Neuronal stem cell (in vitro differentiated cells): ENCODE measurements around the gene SUCLA2.
"Not testable (repeated sequence)": the region's sequence is repeated elsewhere in the genome, so short reads cannot be mapped to it uniquely, and the experiment has no call there.

Experiments
- DNase-seq: peaks from one replicate; pipeline ENCODE4 v3.0.0-alpha.2; 2013; ENCODE audit warnings: low spot score
- H2AFZ ChIP-seq: one replicate; pipeline ENCODE4 v1.6.1; 2013; ENCODE audit warnings: mild to moderate bottlenecking, low read length, inconsistent platforms
- H2AK5ac ChIP-seq: 2 replicates; pipeline ENCODE4 v1.6.1; 2013; ENCODE audit warnings: low read depth, mild to moderate bottlenecking, inconsistent platforms, low read length, moderate library complexity, mixed read lengths
- H2BK120ac ChIP-seq: 2 replicates; pipeline ENCODE4 v1.6.1; 2013; ENCODE audit warnings: low read depth, mild to moderate bottlenecking, inconsistent platforms, low read length, moderate library complexity, mixed read lengths
- H2BK12ac ChIP-seq: one replicate; pipeline ENCODE4 v1.6.1; 2013; ENCODE audit warnings: low read length, inconsistent platforms
- H2BK15ac ChIP-seq: 2 replicates; pipeline ENCODE4 v1.6.1; 2013; ENCODE audit warnings: mild to moderate bottlenecking, low read length, inconsistent platforms, mixed read lengths
- H2BK5ac ChIP-seq: one replicate; pipeline ENCODE4 v1.6.1; 2013; ENCODE audit warnings: inconsistent platforms, mild to moderate bottlenecking, low read length, moderate library complexity
- H3K14ac ChIP-seq: one replicate; pipeline ENCODE4 v1.6.1; 2013; ENCODE audit warnings: low read length, inconsistent platforms
- H3K18ac ChIP-seq: 2 replicates; pipeline ENCODE4 v1.6.1; 2013; ENCODE audit warnings: low read length, inconsistent platforms
- H3K23ac ChIP-seq: 2 replicates; pipeline ENCODE4 v1.6.1; 2013; ENCODE audit warnings: low read depth, mild to moderate bottlenecking, mixed read lengths, low read length, inconsistent platforms; ENCODE audit not compliant: poor library complexity
- H3K27ac ChIP-seq: replicated peaks from 3 replicates; pipeline ENCODE4 v1.5.1; 2013; ENCODE audit warnings: low read length, inconsistent platforms
- H3K27me3 ChIP-seq, 3 experiments: 2 replicates each; pipeline ENCODE4 v1.6.1; 2013; ENCODE audit warnings: low read length in 3 of 3, mild to moderate bottlenecking in 2 of 3, inconsistent platforms in 1 of 3, low read depth in 1 of 3, mixed read lengths in 1 of 3, moderate library complexity in 1 of 3; ENCODE audit not compliant: control insufficient read depth in 3 of 3, insufficient read depth in 3 of 3
- H3K36me3 ChIP-seq, 2 donors: replicated peaks in 1 of 2; 2 replicates each; pipeline ENCODE4 v1.6.1; 2013; ENCODE audit warnings: low read length in 2 of 2; ENCODE audit not compliant: control insufficient read depth in 2 of 2, insufficient read depth in 2 of 2
- H3K4ac ChIP-seq: 2 replicates; pipeline ENCODE4 v1.6.1; 2013; ENCODE audit warnings: inconsistent platforms, mild to moderate bottlenecking, low read length, moderate library complexity
- H3K4me1 ChIP-seq, 2 donors: 1 replicate in 1 of 2; 2 replicates in 1 of 2; pipeline ENCODE4 v1.6.1; 2013; ENCODE audit warnings: low read length in 2 of 2, low read depth in 1 of 2; ENCODE audit not compliant: control insufficient read depth in 2 of 2, insufficient read depth in 1 of 2
- H3K4me2 ChIP-seq: one replicate; pipeline ENCODE4 v1.6.1; 2013; ENCODE audit warnings: mild to moderate bottlenecking, low read length, inconsistent platforms; ENCODE audit not compliant: insufficient read depth, poor library complexity, severe bottlenecking
- H3K4me3 ChIP-seq, 2 donors: 2 replicates each; pipeline ENCODE4 v1.5.1; 2013; ENCODE audit warnings: low read length in 2 of 2, mild to moderate bottlenecking in 2 of 2, inconsistent platforms in 1 of 2, moderate library complexity in 1 of 2
- H3K79me1 ChIP-seq: one replicate; pipeline ENCODE4 v1.6.1; 2013; ENCODE audit warnings: low read depth, mild to moderate bottlenecking, inconsistent platforms, low read length, moderate library complexity
- H3K9ac ChIP-seq: one replicate; pipeline ENCODE4 v1.6.1; 2013; ENCODE audit warnings: mild to moderate bottlenecking, low read depth, low read length, inconsistent platforms; ENCODE audit not compliant: poor library complexity
- H3K9me3 ChIP-seq, 2 donors: replicated peaks in 1 of 2; 2 replicates each; pipeline versions ENCODE3 to v1.6.1; 2013; ENCODE audit warnings: low read length in 2 of 2, mild to moderate bottlenecking in 2 of 2, inconsistent platforms in 1 of 2, low read depth in 1 of 2, mixed read lengths in 1 of 2, moderate library complexity in 1 of 2; ENCODE audit not compliant: control insufficient read depth in 2 of 2, insufficient read depth in 1 of 2
- H4K8ac ChIP-seq: one replicate; pipeline ENCODE4 v1.6.1; 2013; ENCODE audit warnings: low read depth, mild to moderate bottlenecking, inconsistent platforms, low read length, moderate library complexity
- H4K91ac ChIP-seq: one replicate; pipeline ENCODE4 v1.6.1; 2013; ENCODE audit warnings: low read length, low read depth, mild to moderate bottlenecking, inconsistent platforms; ENCODE audit not compliant: poor library complexity
- WGBS, 2 donors: extraction: QIAGEN DNeasy Blood & Tissue Kit; methylation state at CpG; one replicate each; pipeline ENCODE4 v1.1.7; 2013; ENCODE audit warnings: missing lambda C conversion rate in 2 of 2, mixed read lengths in 1 of 2; ENCODE audit not compliant: insufficient read length in 2 of 2, insufficient replicate concordance in 1 of 2; ENCODE audit errors: extremely low coverage in 2 of 2; 5-methylcytosine and 5-hydroxymethylcytosine counted together

SUCLA2 gene

DNA sequence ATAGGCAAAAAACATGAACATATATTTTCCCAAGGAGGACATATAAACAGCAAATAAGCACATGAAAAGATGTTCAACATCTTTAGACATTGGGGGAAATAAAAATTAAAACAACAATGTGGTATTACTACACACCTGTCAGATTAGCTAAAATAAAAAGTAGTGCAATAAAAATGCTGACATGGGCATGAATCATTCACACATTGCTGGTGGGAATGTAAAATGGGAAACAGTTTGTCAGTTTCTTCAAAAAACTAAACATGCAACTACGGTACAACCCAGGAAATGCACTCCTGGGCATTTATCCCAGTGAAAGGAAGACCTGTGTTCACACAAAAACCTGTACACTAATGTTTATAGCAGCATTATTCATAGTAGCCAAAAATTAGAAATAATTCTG is 5.3 kb upstream of the SUCLA2 start:
- Histone ChIP-seq H3K18ac (no peak overlapping the region), H3K27me3 (no peaks in the 10 kb centered on the region), H3K14ac (no peak overlapping the region), H2BK5ac (no peak overlapping the region), H3K23ac (no peak overlapping the region), H3K4ac (no peak overlapping the region), H3K4me3 (no peak overlapping the region), H3K4me1 (peaks cover 2 to 8% of the 10 kb centered on the region in 2 donors), H2AFZ (no peak overlapping the region), H2BK12ac (no peak overlapping the region), H4K91ac (no peak overlapping the region), H3K36me3 (peaks cover 0 to 2% of the 10 kb centered on the region in 2 donors), H3K9me3 (no peaks in the 10 kb centered on the region), H2AK5ac (no peak overlapping the region), H2BK15ac (no peak overlapping the region), H4K8ac (no peak overlapping the region), H3K4me2 (no peak overlapping the region), H2BK120ac (no peak overlapping the region), H3K27ac (no peak overlapping the region), H3K79me1 (no peaks in the 10 kb centered on the region), H3K9ac (no peak overlapping the region)
- WGBS, 2 donors: no CpG with 5 or more reads among the region's 1 CpG
- no peak for DNase-seq

- no peak overlapping the region for H3K4ac ChIP-seq
Measured at GRCh38 chr13:48004201-48004600, 3.1 kb upstream of the SUCLA2 start.

GRCh38 chr13:48001999-48002398 is 926 bp upstream of the SUCLA2 start:
- DNase-seq, H2BK15ac ChIP-seq, H3K9me3 ChIP-seq, H3K27ac ChIP-seq, H2BK120ac ChIP-seq, H2BK5ac ChIP-seq, H3K9ac ChIP-seq, H2AK5ac ChIP-seq, H3K79me1 ChIP-seq, H3K18ac ChIP-seq, H3K23ac ChIP-seq, H4K91ac ChIP-seq, H4K8ac ChIP-seq, H3K14ac ChIP-seq, H3K27me3 ChIP-seq, H3K4ac ChIP-seq, H3K4me3 ChIP-seq, H3K4me1 ChIP-seq, H2BK12ac ChIP-seq: not testable (repeated sequence)
- peak overlapping the region; percentile 61 for H3K4me2 ChIP-seq
- peaks cover 0 to 22% of the 10 kb centered on the region in 2 donors for H3K36me3 ChIP-seq
- peak overlapping the region; percentile 26 for H2AFZ ChIP-seq
- no CpG with 5 or more reads among the region's 5 CpGs for WGBS, 2 donors

More at GRCh38 chr13:48004201-48004600, 3.1 kb upstream of the SUCLA2 start:
- Histone ChIP-seq H3K18ac (no peak overlapping the region), H2BK12ac (no peak overlapping the region), H3K23ac (no peak overlapping the region), H3K27me3 (no peaks in the 10 kb centered on the region), H4K91ac (no peak overlapping the region), H2BK5ac (no peak overlapping the region), H3K4me2 (no peak overlapping the region), H2BK15ac (no peak overlapping the region), H3K79me1 (peaks cover 4% of the 10 kb centered on the region), H3K9me3 (no peaks in the 10 kb centered on the region), H3K4me1 (peaks cover 2 to 7% of the 10 kb centered on the region in 2 donors), H3K4me3 (no peak overlapping the region), H2BK120ac (no peak overlapping the region), H2AFZ (no peak overlapping the region), H4K8ac (no peak overlapping the region), H2AK5ac (no peak overlapping the region), H3K27ac (no peak overlapping the region), H3K9ac (no peak overlapping the region), H3K36me3 (peaks cover 0 to under 1% of the 10 kb centered on the region in 2 donors), H3K14ac (no peak overlapping the region)
- no CpG with 5 or more reads among the region's 2 CpGs for WGBS, 2 donors
- no peak for DNase-seq

- H3K14ac ChIP-seq: peak overlapping the region; percentile 59
- H3K4me3 ChIP-seq: peak overlapping the region; percentile 82 to 95
- H3K18ac ChIP-seq: peak overlapping the region; percentile 95
- no peak overlapping the region for H2BK120ac ChIP-seq
- peak overlapping the region; percentile 19 for H4K8ac ChIP-seq
- peak overlapping the region; percentile 32 for H2BK5ac ChIP-seq
- H3K27me3 ChIP-seq: no peaks in the 10 kb centered on the region
- DNase-seq: no peak
- peaks cover 0 to 35% of the 10 kb centered on the region in 2 donors for H3K36me3 ChIP-seq
- H3K23ac ChIP-seq: peak overlapping the region; percentile 60
- peak overlapping the region; percentile 71 for H2AK5ac ChIP-seq
- H3K27ac ChIP-seq: no peak overlapping the region
- H2BK12ac ChIP-seq: no peak overlapping the region
- peak overlapping the region; percentile 59 for H3K4me2 ChIP-seq
- peaks cover 2 to 7% of the 10 kb centered on the region in 2 donors for H3K4me1 ChIP-seq
- peak overlapping the region; percentile 96 for H3K9ac ChIP-seq
- H4K91ac ChIP-seq: peak overlapping the region; percentile 19
- H3K79me1 ChIP-seq: peaks cover 8% of the 10 kb centered on the region
- WGBS, 2 donors: no CpG with 5 or more reads among the region's 25 CpGs
- H3K9me3 ChIP-seq: no peaks in the 10 kb centered on the region
- H2AFZ ChIP-seq: peak overlapping the region; percentile 83
- H3K4ac ChIP-seq: peak overlapping the region; percentile 26
- no peak overlapping the region for H2BK15ac ChIP-seq
Measured at GRCh38 chr13:48000559-48001113, 437 bp downstream of the SUCLA2 start.
